Neural progenitor cell (in vitro differentiated cells): ENCODE results near the gene KRT7. TPM values are rescaled to one million over a fixed set of nuclear protein-coding genes. Genes with fewer than 3 reads are reported as not detected.

Experiments used
- DNase-seq: peaks from one replicate; pipeline ENCODE4 v3.0.0-alpha.2; 2016; ENCODE audit warnings: low spot score
- H2AFZ ChIP-seq: fragments of 200-600 bp; sonication (generic); replicated peaks from 2 replicates; pipeline ENCODE4 v1.6.1; 2016; ENCODE audit warnings: antibody characterized with exemption
- H3F3A ChIP-seq: fragments of 200-600 bp; sonication (generic); 2 replicates; pipeline ENCODE4 v1.6.1; 2016; ENCODE audit warnings: antibody characterized with exemption, low read depth
- H3K27ac ChIP-seq: fragments of 200-600 bp; sonication (generic); 2 replicates; pipeline ENCODE4 v1.5.1; 2016; ENCODE audit warnings: mild to moderate bottlenecking
- H3K27me3 ChIP-seq: fragments of 200-600 bp; sonication (generic); 2 replicates; pipeline ENCODE4 v1.6.1; 2016; ENCODE audit warnings: mild to moderate bottlenecking, moderate library complexity
- H3K36me3 ChIP-seq: fragments of 200-600 bp; sonication (generic); 2 replicates; pipeline ENCODE4 v1.5.1; 2016
- H3K4me1 ChIP-seq: fragments of 200-600 bp; sonication (generic); 2 replicates; pipeline ENCODE4 v1.6.1; 2016; ENCODE audit warnings: mixed run types
- H3K4me2 ChIP-seq: fragments of 200-600 bp; sonication (generic); 2 replicates; pipeline ENCODE4 v1.6.1; 2016
- H3K4me3 ChIP-seq: fragments of 200-600 bp; sonication (generic); 2 replicates; pipeline ENCODE4 v1.5.1; 2016
- H3K79me2 ChIP-seq: fragments of 200-600 bp; sonication (generic); 2 replicates; pipeline ENCODE4 v1.6.1; 2016; ENCODE audit warnings: low read depth
- H3K9ac ChIP-seq: fragments of 200-600 bp; sonication (generic); 2 replicates; pipeline ENCODE4 v1.6.1; 2016
- H3K9me3 ChIP-seq: fragments of 200-600 bp; sonication (generic); 2 replicates; pipeline ENCODE4 v1.5.1; 2016; ENCODE audit warnings: low read depth
- H4K20me1 ChIP-seq: fragments of 200-600 bp; sonication (generic); 2 replicates; pipeline ENCODE4 v1.6.1; 2016; ENCODE audit warnings: low read depth
- H3K27ac Mint-ChIP-seq: 3 replicates; pipeline ENCODE4 v1.8.0; 2021; ENCODE audit warnings: mixed read lengths
- H3K27me3 Mint-ChIP-seq: 2 replicates; pipeline ENCODE4 v1.8.0; 2022; ENCODE audit warnings: low read depth, mild to moderate bottlenecking, inconsistent platforms, moderate library complexity, mixed read lengths; ENCODE audit not compliant: insufficient read depth
- H3K36me3 Mint-ChIP-seq: 3 replicates; pipeline ENCODE4 v1.8.0; 2021; ENCODE audit warnings: mixed read lengths
- H3K4me1 Mint-ChIP-seq: 3 replicates; pipeline ENCODE4 v1.8.0; 2021; ENCODE audit warnings: mixed read lengths
- H3K4me3 Mint-ChIP-seq: 3 replicates; pipeline ENCODE4 v1.8.0; 2021; ENCODE audit warnings: mild to moderate bottlenecking, moderate library complexity, mixed read lengths
- H3K9me3 Mint-ChIP-seq: 3 replicates; pipeline ENCODE4 v1.8.0; 2020; ENCODE audit warnings: mixed read lengths
- EZH2 ChIP-seq: fragments of 200-600 bp; sonication (generic); IDR thresholded peaks from 2 replicates; pipeline ENCODE4 v1.6.1; 2017; ENCODE audit warnings: antibody characterized with exemption, mild to moderate bottlenecking, moderate library complexity
- EZH2phosphoT487 ChIP-seq: fragments of 200-600 bp; sonication (generic); IDR thresholded peaks from 2 replicates; pipeline ENCODE4 v1.6.1; 2017; ENCODE audit warnings: antibody characterized with exemption
- total RNA-seq: library from RNA; depleted of rRNA; stranded (reverse); fragments of >200 nt; gene quantifications from 2 replicates; pipeline ENCODE4 v1.2.3, GENCODE V29; 2015; ENCODE audit warnings: low replicate concordance
- TF ChIP-seq, protein P1 (sequence below): fragments of 200-600 bp; sonication (generic); IDR thresholded peaks from 2 replicates; pipeline ENCODE4 v1.5.1; 2017; ENCODE audit warnings: antibody characterized with exemption, mild to moderate bottlenecking

KRT7 gene
- total RNA-seq, 1 donor from 2014 or later = not detected

DNA sequence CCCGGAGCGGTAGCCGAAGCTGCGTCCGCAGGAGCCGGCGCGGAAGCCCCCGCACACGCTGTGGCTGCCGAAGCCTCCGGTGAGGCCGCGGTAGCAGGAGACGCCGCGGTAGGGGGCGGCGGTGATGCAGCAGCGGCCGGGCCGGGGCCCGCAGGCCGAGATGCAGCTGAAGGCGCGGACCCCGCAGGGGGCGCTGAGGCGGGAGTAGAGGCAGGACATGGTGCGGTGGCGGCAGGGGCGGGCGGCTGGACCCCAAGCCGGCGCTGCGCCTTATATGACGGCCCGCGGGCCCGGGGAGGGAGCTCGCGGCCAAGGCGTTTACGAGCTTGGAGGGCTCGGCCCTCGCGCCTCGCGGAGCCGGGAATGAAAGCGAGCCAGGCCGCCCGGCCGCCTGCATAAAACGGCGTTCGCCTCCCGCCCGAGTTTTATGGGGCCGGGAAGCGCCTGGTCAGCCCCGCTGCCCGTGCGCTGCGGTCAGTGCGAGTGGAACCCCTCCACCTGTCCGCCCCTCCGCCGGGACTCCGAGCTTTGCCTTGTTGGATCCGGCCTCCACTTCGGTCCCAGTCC, 25.4 kb downstream of the KRT7 start:
- Histone ChIP-seq H3K9ac (no peak overlapping the region), H4K20me1 (no peaks in the 10 kb centered on the region), H3K4me2 (peak overlapping the region; percentile 68), H3K4me3 (peak overlapping the region; percentile 16), H3K9me3 (no peaks in the 10 kb centered on the region), H2AFZ (peak overlapping the region; percentile 50), H3K27me3 (peaks cover 72% of the 10 kb centered on the region), H3K79me2 (no peaks in the 10 kb centered on the region), H3K27ac (no peak overlapping the region), H3K4me1 (no peaks in the 10 kb centered on the region), H3F3A (no peaks in the 10 kb centered on the region), H3K36me3 (no peaks in the 10 kb centered on the region)
- H3K9me3 Mint-ChIP-seq = peaks cover 9% of the 10 kb centered on the region
- H3K27ac Mint-ChIP-seq = no peak overlapping the region
- H3K36me3 Mint-ChIP-seq = no peaks in the 10 kb centered on the region
- peaks cover 26% of the 10 kb centered on the region for H3K4me1 Mint-ChIP-seq
- peaks cover 29% of the 10 kb centered on the region for H3K27me3 Mint-ChIP-seq
- peak; percentile 94 for TF ChIP-seq EZH2
- peak; percentile 67 for TF ChIP-seq EZH2phosphoT487
- TF ChIP-seq, protein P1, sequence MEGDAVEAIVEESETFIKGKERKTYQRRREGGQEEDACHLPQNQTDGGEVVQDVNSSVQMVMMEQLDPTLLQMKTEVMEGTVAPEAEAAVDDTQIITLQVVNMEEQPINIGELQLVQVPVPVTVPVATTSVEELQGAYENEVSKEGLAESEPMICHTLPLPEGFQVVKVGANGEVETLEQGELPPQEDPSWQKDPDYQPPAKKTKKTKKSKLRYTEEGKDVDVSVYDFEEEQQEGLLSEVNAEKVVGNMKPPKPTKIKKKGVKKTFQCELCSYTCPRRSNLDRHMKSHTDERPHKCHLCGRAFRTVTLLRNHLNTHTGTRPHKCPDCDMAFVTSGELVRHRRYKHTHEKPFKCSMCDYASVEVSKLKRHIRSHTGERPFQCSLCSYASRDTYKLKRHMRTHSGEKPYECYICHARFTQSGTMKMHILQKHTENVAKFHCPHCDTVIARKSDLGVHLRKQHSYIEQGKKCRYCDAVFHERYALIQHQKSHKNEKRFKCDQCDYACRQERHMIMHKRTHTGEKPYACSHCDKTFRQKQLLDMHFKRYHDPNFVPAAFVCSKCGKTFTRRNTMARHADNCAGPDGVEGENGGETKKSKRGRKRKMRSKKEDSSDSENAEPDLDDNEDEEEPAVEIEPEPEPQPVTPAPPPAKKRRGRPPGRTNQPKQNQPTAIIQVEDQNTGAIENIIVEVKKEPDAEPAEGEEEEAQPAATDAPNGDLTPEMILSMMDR = peak; percentile 30
- peak; percentile 78 for DNase-seq
- H3K4me3 Mint-ChIP-seq = no peak overlapping the region

DNA sequence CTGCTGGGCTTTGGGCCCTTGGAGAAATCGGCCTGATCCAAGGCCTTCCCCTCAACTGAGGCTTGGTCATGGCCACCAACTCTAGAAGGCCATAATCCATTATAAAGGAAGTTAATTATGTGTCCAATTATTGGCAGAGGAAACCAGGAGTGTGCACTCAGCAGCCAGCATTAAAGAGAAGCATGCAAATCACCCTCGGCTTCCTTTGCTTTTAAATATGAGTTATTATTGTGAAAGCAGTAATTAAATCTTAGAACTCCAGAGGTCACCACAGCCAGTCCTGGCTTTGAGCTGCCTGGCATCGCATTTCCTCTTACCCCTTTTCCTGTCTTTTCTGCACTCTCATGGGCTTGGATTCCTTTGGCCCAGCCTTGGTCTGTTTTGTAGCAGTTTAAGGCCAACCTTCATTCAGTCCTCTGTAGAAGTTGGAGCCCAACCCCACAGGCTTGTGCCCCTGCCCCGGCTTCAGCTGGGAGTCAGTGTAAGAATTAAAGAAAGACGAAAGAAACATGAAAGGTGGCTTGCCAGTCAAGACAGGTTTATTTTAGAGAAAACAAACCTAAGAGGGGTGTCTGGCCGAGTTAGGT, 26.7 kb downstream of the KRT7 start:
- Histone ChIP-seq H3K9me3 (no peaks in the 10 kb centered on the region), H3F3A (no peaks in the 10 kb centered on the region), H3K9ac (no peak overlapping the region), H4K20me1 (no peaks in the 10 kb centered on the region), H3K27me3 (peaks cover 60% of the 10 kb centered on the region), H3K36me3 (no peaks in the 10 kb centered on the region), H3K79me2 (no peaks in the 10 kb centered on the region), H2AFZ (no peak overlapping the region), H3K4me3 (no peak overlapping the region), H3K4me1 (no peaks in the 10 kb centered on the region), H3K27ac (no peak overlapping the region), H3K4me2 (no peak overlapping the region)
- TF ChIP-seq, protein P1 = no peak
- TF ChIP-seq EZH2 (no peak), EZH2phosphoT487 (no peak)
- H3K27me3 Mint-ChIP-seq = peaks cover 25% of the 10 kb centered on the region
- peaks cover 26% of the 10 kb centered on the region for H3K4me1 Mint-ChIP-seq
- peak overlapping the region; percentile 62 for H3K27ac Mint-ChIP-seq
- no peak for DNase-seq
- H3K9me3 Mint-ChIP-seq = peaks cover 9% of the 10 kb centered on the region
- no peaks in the 10 kb centered on the region for H3K36me3 Mint-ChIP-seq
- no peak overlapping the region for H3K4me3 Mint-ChIP-seq

DNA sequence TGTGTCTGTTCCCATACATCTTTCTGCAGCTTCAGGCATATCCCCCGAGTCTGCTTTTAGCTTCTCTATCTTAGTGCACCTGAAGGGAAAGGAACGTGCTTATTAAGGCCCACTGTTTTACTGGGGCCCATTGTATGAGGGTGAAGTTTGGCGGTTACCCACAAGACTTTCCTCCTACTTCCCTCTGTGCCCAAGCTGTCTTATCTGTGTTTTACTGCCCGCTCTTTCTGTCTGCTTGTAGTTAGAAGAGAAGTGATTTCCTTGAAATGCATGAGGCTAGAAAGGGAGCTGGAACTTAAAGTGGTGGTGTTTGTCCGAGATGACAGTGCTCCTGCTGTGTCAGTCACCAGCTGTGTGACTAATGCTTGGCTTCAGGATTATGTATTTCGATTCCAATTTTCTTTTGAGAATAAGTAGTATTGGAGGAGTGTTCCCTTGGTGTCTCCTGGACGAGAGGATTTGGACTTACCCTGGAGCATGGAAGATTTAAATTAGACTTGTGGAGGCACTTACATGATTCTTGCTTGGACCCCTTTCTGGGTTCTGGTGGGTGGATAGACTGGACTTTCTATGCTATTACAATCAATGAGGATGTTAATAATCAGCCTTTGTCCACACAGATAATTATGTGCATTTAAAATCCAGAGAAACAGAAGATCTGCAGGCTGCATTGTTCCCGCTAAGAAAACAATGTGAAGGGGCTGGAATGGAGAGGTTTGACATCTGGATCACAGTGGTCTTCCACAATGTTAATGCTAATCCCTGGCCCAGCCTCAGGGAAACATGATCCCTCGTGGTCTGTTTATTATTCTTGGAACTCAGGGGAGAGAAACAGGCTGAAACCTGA, 27.5 kb downstream of the KRT7 start:
- peak overlapping the region; percentile 80 for H3K27ac Mint-ChIP-seq
- H3K4me2 ChIP-seq = no peak overlapping the region
- no peaks in the 10 kb centered on the region for H3K9me3 ChIP-seq
- H3K36me3 Mint-ChIP-seq = no peaks in the 10 kb centered on the region
- peak; percentile 25 for DNase-seq
- H3K79me2 ChIP-seq = no peaks in the 10 kb centered on the region
- no peaks in the 10 kb centered on the region for H3K4me1 ChIP-seq
- H3K27ac ChIP-seq = no peak overlapping the region
- H3K27me3 ChIP-seq = peaks cover 52% of the 10 kb centered on the region
- no peak overlapping the region for H3K4me3 ChIP-seq
- no peak overlapping the region for H3K9ac ChIP-seq
- H3K4me3 Mint-ChIP-seq = peak overlapping the region; percentile 19
- peaks cover 26% of the 10 kb centered on the region for H3K4me1 Mint-ChIP-seq
- H3F3A ChIP-seq = no peaks in the 10 kb centered on the region
- TF ChIP-seq EZH2phosphoT487 = no peak
- TF ChIP-seq, protein P1 = no peak
- no peaks in the 10 kb centered on the region for H4K20me1 ChIP-seq
- no peaks in the 10 kb centered on the region for H3K36me3 ChIP-seq
- H2AFZ ChIP-seq = no peak overlapping the region
- H3K9me3 Mint-ChIP-seq = peaks cover 9% of the 10 kb centered on the region
- H3K27me3 Mint-ChIP-seq = peaks cover 19% of the 10 kb centered on the region
